Measurements from ENCODE around the gene ELL.
A peak's percentile ranks its signal among the peaks of the same experiment; 100 is the strongest.

Gene ELL

GRCh38 chr19:18501351-18501750, 20.5 kb downstream of the ELL start:
- no peak for TF ChIP-seq CTCF (IDR thresholded peaks at IDR 0.05; ENCODE audit: control insufficient read depth, extremely low read depth, insufficient read depth)
- DNase-seq (ENCODE audit: low read depth) = no peak
- H3K4me3 ChIP-seq (ENCODE audit: low read depth, low read length) = no peak overlapping the region

- H3K4me3 ChIP-seq (ENCODE audit: low read depth, low read length) = no peak overlapping the region
- TF ChIP-seq CTCF (IDR thresholded peaks at IDR 0.05; ENCODE audit: control insufficient read depth, extremely low read depth, insufficient read depth) = no peak
- DNase-seq (ENCODE audit: low read depth) = peak; percentile 86
Observed at GRCh38 chr19:18500799-18501198, 21.1 kb downstream of the ELL start.

- no peak overlapping the region for H3K4me3 ChIP-seq (ENCODE audit: low read depth, low read length)
- no peak for DNase-seq (ENCODE audit: low read depth)
- no peak for TF ChIP-seq CTCF (IDR thresholded peaks at IDR 0.05; ENCODE audit: control insufficient read depth, extremely low read depth, insufficient read depth)
Observed at GRCh38 chr19:18500376-18500775, 21.5 kb downstream of the ELL start.

- no peak for TF ChIP-seq CTCF (IDR thresholded peaks at IDR 0.05; ENCODE audit: control insufficient read depth, extremely low read depth, insufficient read depth)
- H3K4me3 ChIP-seq (ENCODE audit: low read depth, low read length) = no peak overlapping the region
- DNase-seq (ENCODE audit: low read depth) = no peak
Observed at GRCh38 chr19:18499055-18499775, 22.7 kb downstream of the ELL start.

GRCh38 chr19:18496980-18497256, 25.0 kb downstream of the ELL start:
- DNase-seq (ENCODE audit: low read depth) = no peak
- no peak overlapping the region for H3K4me3 ChIP-seq (ENCODE audit: low read depth, low read length)
- no peak for TF ChIP-seq CTCF (IDR thresholded peaks at IDR 0.05; ENCODE audit: control insufficient read depth, extremely low read depth, insufficient read depth)

- DNase-seq (ENCODE audit: low read depth) = peak; percentile 93
- H3K4me3 ChIP-seq (ENCODE audit: low read depth, low read length) = peak overlapping the region; percentile 42
- TF ChIP-seq CTCF (IDR thresholded peaks at IDR 0.05; ENCODE audit: control insufficient read depth, extremely low read depth, insufficient read depth) = no peak
Observed at GRCh38 chr19:18496167-18496979, 25.5 kb downstream of the ELL start.
